Peyer's patch (tissue), 4 donors: Measurements from ENCODE around the gene ATXN1.

Experiments
- CTCF ChIP-seq, 6 experiments: fragments of 450-650 bp in 4 of 6; fragments of 200-600 bp in 2 of 6; sonication (generic) in 1 of 6; IDR thresholded peaks; one replicate each; pipeline ENCODE4 v1.5.1; 2017 to 2019; ENCODE audit warnings: antibody characterized with exemption in 6 of 6, mild to moderate bottlenecking in 3 of 6, moderate library complexity in 1 of 6
- POLR2A ChIP-seq, 2 donors: fragments of 450-650 bp; IDR thresholded peaks; one replicate each; pipeline ENCODE4 v1.5.1; 2017; ENCODE audit warnings: antibody characterized with exemption in 2 of 2, mild to moderate bottlenecking in 2 of 2, moderate library complexity in 2 of 2

- TF ChIP-seq CTCF (IDR thresholded peaks at IDR 0.05) (no peak), POLR2A (IDR thresholded peaks at IDR 0.05) (no peak)
Observed at GRCh38 chr6:16430391-16431089, 330.7 kb downstream of the ATXN1 start.
